Mammary epithelial cell (primary cell): Measurements from ENCODE around the gene ATP5F1D.

Experiments used
- EZH2 ChIP-seq: IDR thresholded peaks from 2 replicates; pipeline ENCODE4 v1.6.1; 2012; ENCODE audit warnings: low read length, inconsistent platforms, borderline replicate concordance
- TF ChIP-seq, protein P1 (sequence below), 2 donors: IDR thresholded peaks in 1 of 2; conservative IDR thresholded peaks in 1 of 2; 2 replicates each; pipeline ENCODE4 v1.5.1; 2011 to 2012; ENCODE audit warnings: inconsistent platforms in 2 of 2, low read length in 2 of 2, mild to moderate bottlenecking in 2 of 2, control low read depth in 1 of 2, low read depth in 1 of 2; ENCODE audit not compliant: insufficient read depth in 1 of 2; ENCODE audit errors: extremely low read depth in 1 of 2

DNA sequence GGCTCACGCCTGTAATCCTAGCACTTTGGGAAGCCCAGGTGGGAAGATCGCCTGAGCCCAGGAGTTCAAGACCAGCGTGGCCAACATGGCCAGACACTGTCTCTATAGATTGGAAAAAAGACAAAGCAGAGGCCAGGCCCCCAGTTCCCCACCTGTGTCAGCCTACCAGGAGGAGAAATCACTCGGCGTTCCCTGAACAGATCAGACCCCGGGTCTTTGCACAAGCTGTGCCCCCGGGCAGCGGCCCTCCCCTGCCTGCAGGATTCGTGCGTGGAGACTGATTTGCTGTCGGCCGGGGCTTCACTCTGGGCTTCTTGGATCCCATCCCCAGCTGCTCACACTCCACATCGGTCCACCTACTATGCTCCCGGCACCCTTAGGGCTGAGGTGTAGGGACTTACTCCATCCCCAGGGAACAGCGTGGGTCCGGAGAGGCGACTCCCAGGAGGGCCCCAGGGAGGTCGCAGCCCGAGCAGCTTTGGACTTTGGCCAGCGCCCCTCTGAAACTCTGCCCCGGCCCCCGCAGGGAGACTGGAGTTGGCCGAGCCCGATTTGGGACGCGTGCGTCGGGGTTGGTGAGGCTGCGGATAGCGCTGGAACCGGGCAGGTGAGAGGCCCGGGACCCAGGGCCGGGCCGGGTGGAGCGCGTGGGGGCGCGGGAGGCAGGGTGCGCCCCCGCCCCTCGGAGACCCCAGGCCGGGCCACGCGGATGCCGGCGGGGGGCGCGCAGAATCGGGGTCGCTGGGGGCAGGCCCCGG is 43.6 kb downstream of the ATP5F1D start:
- TF ChIP-seq, protein P1, sequence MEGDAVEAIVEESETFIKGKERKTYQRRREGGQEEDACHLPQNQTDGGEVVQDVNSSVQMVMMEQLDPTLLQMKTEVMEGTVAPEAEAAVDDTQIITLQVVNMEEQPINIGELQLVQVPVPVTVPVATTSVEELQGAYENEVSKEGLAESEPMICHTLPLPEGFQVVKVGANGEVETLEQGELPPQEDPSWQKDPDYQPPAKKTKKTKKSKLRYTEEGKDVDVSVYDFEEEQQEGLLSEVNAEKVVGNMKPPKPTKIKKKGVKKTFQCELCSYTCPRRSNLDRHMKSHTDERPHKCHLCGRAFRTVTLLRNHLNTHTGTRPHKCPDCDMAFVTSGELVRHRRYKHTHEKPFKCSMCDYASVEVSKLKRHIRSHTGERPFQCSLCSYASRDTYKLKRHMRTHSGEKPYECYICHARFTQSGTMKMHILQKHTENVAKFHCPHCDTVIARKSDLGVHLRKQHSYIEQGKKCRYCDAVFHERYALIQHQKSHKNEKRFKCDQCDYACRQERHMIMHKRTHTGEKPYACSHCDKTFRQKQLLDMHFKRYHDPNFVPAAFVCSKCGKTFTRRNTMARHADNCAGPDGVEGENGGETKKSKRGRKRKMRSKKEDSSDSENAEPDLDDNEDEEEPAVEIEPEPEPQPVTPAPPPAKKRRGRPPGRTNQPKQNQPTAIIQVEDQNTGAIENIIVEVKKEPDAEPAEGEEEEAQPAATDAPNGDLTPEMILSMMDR (conservative IDR thresholded peaks at IDR 0.05 in 1 of 2, IDR thresholded peaks at IDR 0.05 in 1 of 2; ENCODE audit: extremely low read depth in 1 of 2, insufficient read depth in 1 of 2, low read depth in 1 of 2, low read length in 2 of 2) = no peak
- peak; percentile 3 for TF ChIP-seq EZH2
